Adrenal gland (tissue), 5 donors: ENCODE measurements around the gene IQGAP2.

Source experiments
- CTCF ChIP-seq, 6 experiments: fragments of 450-650 bp in 4 of 6; fragments of 200-600 bp in 2 of 6; sonication (generic) in 1 of 6; IDR thresholded peaks; 1 replicate in 5 of 6; 2 replicates in 1 of 6; pipeline versions ENCODE4 v1.5.1 to v1.8.0; 2016 to 2021; ENCODE audit warnings: antibody characterized with exemption in 6 of 6, mild to moderate bottlenecking in 2 of 6, moderate library complexity in 1 of 6
- POLR2A ChIP-seq, 2 donors: fragments of 450-650 bp; IDR thresholded peaks; one replicate each; pipeline ENCODE4 v1.6.1; 2017; ENCODE audit warnings: antibody characterized with exemption in 2 of 2, mild to moderate bottlenecking in 2 of 2, moderate library complexity in 1 of 2
- donor health status: DM: no; HTN: no; CAD: no.

- TF ChIP-seq CTCF (IDR thresholded peaks at IDR 0.05) (no peak), POLR2A (IDR thresholded peaks at IDR 0.05) (no peak)
Measured at GRCh38 chr5:76487386-76487785, 84.3 kb downstream of the IQGAP2 start.
